Activated T-cell treated with anti-CD3 and anti-CD28 coated beads, Interleukin-2, amount 50 U/mL, for 1 hour (primary cell): Measurements from ENCODE around the gene ZNF134.

Source experiments
- DNase-seq: peaks from one replicate; pipeline ENCODE4 v3.0.0-alpha.2; 2020

Gene ZNF134

DNA sequence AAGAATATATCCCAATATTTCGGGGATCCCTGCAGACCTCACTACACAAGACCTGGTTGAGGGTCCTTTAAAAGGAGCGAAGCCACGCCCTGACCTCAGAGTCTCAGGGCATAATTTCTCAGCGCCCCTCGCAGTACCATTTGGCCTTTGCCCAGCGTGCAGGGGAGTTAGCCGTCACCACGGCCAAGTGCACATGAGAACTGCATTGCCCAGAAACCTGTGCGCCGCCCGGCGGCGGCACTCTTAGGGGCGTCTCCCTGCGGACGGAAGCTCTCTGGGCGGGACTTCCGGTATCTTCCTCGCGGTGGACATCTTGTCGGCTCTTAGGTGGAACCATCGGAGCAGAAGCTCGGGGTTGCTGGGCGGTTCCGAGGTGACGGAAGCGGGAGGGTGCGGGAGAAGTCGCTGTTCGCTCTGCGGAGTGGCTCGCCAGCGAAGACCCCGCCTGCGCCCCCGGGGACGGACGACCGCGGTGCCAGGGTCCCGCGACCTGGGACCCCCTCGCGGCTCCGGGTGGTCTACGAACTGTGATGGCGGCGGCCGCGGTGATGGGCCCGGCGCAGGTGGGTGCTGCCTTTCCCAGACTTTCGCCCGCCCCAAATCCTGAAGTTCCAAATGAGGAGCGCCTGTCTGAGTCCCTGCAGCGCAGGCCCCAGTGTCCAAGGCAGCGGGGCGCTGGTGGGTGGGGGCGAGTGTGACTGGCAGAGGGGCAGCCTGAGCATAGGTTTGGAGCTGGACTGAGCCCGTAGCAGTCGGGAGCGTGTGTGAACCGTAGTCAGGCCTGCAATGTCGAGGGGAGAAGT, at the start of gene ZNF134:
TSS of gene ZNF134 (plus strand) at position 302 of the 803 bp plus-strand sequence. CDS start 5,227 bp downstream, outside the sequence.
- peak; percentile 87 for DNase-seq

DNA sequence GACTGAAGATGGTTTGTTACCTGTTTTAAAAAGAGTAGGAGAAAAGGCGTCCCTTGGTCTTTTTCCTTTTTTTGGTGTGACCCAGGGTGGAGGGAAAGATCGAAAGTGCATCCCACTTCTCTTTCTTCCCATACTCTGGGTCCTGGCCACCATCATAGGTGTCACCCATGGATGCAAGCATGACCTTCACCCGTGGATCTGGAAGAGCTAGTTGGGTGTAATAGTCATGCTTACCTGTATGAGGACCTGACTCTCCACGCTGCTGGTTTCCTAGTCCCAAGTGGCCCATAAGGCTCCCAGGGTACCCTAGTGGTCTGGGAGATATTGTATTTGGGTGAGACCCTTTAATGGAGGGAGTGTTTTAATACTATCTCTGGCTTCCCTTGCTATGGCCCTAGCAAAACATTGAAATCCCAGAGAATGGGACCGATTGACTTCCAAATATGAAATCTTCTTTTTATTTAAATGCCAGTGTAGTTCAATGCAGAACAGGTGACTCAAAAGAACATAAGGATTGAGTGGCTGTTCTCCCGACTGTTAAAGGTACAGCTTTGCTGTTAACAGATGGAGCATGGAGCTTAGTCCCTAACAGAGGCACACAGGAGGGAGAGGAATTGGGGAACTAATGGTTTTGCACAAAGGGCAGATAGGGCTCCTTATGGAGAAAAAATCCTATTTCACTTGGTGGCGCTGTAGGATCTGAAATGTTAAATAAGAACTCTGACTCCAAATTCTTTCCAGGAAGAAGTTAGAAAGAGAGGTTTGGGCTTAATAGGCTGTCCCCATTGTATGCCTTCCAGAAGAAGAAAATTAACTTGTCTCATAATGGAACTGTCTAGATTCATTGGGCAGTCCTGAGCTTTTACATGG, 47.4 kb upstream of the ZNF134 start:
- DNase-seq = no peak

DNA sequence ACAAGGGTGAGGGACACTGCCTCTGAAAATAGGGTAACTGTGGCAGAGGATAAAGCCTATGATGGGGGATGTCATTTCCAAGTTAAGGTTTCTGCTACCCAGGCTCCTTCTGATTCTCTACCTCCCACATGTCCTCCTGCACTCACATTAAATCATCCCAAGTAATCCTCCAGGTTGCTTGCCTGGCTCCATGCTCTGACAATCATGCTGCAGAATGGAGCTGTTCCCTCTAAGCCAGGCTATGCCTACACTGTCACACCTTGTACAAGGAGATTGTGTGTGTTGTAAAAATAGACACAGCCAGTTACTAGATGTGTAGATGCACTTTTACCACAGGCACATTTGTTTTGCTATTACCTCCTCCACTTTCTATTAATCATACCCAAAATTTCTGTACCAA, 43.3 kb upstream of the ZNF134 start:
- no peak for DNase-seq

DNA sequence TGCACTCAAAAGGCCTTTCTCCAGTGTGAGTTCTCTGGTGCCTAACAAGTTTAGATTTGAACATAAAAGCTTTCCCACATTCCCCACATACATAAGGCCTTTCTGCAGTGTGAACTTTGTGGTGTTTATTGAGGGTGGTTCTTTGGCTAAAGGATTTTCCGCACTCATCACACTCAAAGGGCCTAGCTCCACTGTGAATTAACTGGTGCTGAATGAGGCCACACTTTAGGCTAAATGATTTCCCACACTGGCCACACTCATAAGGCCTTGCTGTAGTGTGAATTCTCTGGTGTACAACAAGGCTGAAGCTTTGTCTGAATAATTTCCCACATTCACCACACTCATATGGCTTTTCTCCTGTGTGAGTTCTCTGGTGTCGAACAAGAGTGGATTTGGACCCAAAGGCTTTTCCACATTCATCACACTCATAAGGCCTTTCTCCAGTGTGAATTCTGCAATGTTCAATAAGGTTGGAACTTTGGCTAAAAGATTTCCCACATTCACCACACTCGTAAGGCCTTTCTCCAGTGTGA, 41.6 kb upstream of the ZNF134 start:
- no peak for DNase-seq

DNA sequence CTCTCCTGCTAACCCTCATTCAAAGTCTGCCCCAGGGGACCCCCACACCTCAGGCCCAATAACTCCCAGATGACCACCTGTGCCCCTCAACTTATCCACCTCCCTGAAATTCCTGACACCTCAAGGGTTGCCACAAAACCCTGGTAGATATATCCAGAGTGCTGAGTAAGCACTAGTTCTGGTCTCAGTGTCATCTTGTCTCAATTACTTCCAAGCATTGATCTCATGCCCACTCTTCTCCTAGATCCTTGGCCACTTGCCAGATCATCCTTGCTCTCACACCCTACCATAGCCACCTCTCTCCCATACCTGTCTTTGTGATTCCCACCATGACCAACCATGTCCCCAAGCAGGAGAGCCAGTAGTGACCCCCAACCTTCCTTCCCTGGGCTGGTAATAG, 37.4 kb upstream of the ZNF134 start:
- DNase-seq = no peak

DNA sequence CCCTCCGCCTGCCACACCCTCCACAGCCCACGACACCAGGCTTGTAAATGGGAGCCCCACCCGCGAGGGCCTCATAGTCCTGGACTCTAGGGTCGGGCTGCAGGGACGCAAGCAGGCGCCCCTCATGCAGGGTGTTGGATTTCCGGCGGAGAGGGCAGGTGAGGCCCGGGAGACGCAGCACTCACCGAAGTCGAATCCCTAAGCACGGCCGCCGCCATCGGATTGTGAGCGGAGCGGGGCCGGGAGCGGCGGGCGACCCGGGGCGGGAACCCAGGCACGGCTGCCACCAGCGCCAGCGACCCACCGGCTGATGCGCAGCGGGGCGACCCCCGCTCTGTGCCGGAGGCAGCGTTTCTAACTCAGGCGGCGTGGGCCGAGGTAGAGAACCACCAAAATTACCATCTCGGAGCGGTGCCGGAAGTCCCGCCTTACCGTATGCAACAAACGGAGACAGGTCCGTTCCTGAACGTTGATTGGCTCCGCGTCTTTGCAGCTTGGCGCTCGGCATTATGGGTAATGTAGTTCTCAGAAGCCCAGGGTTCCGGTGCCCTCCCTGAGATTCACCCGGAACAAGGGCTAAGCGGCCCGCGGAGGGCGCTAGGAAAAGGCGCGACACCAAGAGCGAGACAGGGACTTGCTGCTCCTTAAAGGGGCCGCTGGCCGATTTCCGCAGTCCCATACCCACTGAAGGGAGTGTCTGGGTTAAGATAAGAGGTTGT, 35.4 kb upstream of the ZNF134 start, which contains the start of gene ZNF416:
TSS of gene ZNF416 (minus strand) at position 425 of the 719 bp plus-strand sequence. CDS start at position 218, 207 bp downstream.
- DNase-seq = peak; percentile 89

DNA sequence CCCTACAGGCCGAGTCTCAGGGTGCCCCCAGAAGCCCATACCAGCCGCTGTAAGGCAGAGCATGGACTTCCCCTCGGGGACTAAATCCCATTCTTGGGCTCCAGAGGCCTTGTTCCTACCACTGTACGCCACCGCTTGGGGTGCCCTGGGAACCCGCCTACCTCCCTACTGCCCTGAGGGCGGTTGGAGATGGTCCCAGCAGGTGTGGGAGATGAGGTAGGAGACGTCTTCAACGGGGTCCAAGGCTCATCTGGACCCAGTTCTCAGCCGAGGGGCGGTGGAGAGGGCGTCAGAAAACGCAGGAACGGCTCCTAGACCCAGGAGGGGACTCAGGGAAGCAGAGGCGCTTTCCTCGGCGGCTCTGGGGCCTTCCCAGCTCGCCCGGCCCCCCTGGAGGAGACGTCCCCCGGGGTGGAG, 30.9 kb upstream of the ZNF134 start:
- DNase-seq = no peak

DNA sequence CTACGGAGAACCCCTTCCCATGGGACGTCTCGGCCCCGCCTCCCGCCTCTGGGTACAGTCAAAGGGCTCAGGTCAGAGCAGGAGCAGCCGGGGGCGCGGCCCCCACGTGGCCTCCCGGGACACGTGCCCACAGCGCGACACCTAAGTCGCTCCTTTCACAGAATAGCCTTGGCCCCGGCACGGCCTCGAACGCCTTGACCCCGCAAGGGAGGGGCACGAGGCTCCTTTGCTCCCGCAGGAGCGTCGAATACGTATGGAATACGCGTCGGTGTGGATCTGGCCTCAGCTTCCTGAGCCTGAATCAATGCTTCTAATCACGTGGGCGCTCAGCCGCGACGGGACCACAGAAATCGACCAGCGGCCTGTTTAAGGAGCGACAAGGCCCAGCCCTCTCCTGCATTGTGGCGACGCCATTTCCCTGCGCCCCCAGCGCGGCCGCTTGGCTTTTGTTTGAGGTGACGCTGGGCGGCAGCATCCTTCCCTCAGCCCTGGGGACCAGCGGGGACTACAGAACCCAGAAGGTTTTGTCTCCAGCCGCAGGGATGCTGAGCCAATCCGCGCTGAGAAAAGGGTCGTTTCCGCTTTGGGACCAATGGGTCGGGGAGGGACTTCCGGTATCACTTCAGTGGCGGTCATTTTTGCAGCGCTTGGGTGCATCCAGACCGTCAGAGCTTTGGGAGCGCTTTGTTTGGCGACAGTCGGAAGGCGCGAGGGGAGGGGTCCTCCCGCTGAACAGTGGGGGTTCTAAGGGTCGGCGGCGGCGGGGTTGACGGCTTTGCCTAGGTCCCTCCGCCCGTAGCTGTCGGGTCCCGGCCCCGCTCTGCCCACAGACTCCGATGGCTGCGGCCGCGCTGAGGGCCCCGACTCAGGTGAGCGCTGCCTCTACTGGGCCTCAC, 30.3 kb upstream of the ZNF134 start, which contains the start of gene ZIK1:
TSS of gene ZIK1 (plus strand) at position 625 of the 896 bp plus-strand sequence. CDS start at position 837, 212 bp downstream.
- DNase-seq = peak; percentile 81

DNA sequence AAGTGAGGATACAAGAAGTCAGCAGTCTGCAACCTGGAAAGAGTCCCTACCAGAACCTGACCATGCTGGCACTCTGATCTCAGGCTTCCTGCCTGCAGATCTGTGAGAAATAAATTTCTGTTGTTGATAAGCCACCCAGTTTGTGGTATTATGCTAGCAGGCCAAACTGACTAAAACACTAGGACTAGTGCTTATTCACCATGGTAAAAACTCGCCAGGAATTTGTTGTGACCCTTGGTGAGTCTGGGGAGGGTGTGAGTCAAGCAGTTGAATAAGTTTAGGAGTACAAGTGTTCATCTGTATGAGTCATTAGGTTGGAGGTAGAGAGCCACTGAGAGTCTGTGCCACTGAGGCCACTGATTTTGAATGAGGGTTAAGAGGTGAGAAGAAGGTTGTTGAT, 26.5 kb upstream of the ZNF134 start:
- no peak for DNase-seq

DNA sequence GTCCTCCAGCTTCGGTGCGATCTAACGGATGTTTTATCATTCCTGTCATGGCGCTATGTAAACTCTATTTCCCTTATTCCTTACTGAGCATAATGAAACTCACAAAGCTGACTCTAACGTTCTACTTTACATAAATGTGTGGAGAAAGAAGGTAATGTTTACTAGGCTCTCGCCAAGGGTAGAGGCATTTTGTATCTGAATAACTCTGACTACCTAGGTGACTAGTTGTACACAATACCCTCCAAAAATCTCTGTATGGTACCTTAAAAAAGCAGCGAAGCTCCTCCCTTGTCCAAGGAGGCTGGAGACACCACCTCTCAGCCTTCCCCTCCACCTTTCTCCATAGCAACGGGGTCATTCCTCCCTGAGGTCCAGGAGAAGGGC, 14.7 kb upstream of the ZNF134 start:
- DNase-seq = no peak

DNA sequence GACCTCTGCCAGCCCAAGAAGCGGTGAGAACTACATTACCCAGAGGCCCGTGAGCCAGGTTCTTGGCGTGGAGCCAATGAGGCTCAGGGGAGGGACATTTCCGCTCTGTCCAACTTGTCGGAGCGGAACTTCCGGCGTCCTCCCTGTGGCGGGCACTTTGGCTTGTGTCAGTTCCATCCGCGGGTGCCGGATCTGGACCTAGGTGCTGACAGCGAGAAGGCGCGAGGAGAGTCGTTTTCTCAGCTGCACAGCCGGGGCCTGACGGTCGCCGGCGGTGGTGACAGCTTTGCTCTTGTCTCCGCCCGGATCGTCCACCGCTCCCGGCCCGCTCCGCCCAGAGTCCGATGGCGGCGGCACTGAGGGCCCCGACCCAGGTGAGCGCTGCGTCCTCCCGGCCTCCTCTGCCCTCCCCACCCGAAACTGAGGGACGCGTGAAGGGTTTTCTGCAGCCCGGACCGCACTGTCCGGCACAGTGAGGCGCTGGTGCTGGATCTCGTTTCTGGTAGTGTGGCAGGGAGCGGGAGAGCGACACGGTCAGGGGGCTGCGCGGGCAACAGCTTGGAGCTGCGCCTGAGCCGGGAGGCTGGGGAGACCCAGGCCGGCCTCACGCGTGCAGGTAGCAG, 14.2 kb upstream of the ZNF134 start, which contains the start of gene ZNF530:
TSS of gene ZNF530 (plus strand) at position 125 of the 623 bp plus-strand sequence. CDS start 4,461 bp downstream, outside the sequence.
- peak; percentile 83 for DNase-seq

DNA sequence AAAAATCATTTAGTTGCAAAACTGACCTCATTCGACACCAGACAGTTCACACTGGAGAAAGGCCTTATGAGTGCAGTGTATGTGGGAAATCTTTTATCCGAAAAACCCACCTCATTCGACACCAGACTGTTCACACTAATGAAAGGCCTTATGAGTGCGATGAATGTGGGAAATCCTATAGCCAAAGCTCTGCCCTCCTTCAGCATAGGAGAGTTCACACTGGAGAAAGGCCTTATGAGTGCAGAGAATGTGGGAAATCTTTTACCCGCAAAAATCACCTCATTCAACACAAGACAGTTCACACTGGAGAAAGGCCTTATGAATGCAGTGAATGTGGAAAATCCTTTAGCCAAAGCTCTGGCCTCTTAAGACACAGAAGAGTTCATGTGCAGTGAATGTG, 7.1 kb upstream of the ZNF134 start:
- DNase-seq = no peak

DNA sequence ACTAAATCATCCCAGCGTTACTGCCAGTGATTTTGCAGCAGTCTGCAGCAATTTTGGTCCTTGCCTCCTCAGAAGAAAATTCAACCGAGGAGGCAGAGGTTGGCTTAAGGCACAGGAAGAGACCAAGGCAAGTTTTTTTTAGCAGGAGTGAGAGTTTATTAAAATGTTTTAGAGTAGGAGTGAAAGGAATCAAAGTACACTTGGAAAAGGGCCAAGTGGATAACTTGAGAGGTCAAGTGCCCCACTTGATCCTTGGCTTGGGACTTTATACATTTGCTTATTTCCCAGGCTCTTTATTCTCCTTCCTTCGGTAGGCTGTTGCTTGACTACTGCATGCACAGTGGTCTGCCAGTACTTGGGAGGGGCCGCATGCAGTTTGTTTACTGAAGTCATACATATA, 2.9 kb upstream of the ZNF134 start:
- no peak for DNase-seq

DNA sequence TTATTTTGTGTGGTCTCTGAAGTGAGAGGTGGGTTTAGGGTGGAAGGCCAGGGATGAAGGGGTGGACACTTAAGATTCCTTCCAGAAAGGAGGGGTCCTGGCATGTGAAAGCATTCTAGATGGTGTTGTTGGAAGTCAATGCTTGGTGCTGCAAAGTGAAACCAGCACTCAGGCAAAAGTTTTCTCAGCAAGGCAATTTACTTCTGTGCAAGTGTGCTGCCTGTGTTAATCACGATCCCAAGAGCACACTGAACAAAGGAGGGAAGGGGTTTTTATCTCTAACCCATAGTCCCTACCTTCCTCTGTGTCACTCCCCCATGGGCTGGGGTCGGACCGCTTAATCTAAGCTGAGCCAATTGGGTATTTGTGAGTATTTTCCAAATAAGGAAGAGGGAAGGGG, 1.3 kb downstream of the ZNF134 start:
- DNase-seq = no peak

DNA sequence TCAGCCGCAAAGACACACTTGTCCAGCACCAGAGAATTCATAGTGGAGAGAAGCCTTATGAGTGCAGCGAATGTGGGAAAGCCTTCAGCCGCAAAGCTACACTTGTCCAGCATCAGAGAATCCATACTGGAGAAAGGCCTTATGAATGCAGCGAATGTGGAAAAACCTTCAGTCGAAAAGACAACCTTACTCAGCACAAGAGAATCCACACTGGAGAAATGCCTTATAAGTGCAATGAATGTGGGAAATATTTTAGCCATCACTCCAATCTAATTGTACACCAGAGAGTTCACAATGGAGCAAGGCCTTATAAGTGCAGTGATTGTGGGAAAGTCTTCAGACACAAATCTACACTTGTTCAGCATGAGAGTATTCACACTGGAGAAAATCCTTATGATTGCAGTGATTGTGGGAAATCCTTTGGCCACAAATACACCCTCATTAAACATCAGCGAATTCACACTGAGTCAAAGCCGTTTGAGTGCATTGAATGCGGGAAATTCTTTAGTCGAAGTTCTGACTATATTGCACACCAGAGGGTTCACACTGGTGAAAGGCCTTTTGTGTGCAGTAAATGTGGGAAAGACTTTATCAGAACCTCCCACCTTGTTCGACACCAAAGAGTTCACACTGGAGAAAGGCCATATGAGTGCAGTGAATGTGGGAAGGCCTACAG, 6.8 kb downstream of the ZNF134 start:
- no peak for DNase-seq

DNA sequence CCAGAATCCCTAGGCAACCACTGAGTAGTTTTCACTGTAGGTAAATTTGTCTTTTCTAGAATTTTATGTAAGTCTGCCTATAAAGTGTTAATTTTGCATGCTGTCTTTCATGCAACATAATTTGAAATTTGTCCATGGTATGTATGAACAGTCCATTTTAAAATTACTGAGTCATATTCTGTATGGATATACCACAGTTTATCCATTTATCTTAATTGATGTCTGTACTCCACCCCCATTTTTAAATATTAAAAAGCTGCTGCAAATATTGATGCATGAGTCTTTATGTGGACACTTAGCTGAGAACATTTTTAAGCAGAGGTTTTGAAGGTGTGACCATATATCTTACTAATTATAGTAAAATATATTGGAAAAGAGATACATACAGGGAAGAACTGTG, 9.0 kb downstream of the ZNF134 start:
- no peak for DNase-seq

DNA sequence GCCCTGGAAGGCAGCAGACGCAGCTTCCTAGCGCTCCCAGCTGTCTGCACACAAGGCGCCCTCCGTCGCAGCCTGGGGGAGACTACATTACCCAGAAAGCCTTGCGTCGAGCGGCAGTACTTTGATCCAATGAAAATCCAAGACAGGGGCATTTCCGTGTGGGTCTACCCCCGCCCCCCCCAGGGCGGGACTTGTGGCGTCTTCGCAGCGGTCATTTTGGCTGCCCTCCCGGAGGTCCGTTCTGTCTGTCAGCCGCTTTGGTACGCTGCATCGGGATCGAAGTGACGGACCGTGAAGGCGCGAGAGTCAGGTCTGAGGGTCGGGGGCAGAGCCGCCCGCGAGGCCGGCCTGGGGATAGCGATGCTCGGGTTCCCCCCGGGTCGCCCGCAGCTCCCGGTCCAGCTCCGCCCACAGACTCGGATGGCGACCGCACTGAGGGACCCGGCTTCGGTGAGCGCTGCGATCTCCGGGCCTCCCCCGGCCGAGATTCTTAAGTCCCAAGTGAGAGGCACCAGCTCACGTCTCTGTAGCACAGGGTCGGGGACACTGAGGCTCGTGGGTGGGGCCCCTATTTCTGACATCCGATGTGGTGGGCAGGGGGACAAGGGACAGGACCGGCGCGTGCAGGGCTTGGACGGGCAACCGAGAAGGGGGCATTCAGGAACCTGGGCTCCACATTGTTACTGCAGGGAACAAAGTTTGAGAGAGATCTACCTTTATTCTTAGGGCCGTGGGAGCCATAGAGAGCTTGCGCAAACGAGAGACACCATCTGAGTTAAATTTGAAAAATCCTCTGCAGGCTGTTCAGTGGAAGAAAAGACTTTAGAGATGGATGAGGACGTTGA, 19.2 kb downstream of the ZNF134 start, which contains the start of gene ZNF211:
TSS of gene ZNF211 (plus strand) at position 182 of the 845 bp plus-strand sequence. CDS start at position 361, 179 bp downstream.
- peak; percentile 86 for DNase-seq

DNA sequence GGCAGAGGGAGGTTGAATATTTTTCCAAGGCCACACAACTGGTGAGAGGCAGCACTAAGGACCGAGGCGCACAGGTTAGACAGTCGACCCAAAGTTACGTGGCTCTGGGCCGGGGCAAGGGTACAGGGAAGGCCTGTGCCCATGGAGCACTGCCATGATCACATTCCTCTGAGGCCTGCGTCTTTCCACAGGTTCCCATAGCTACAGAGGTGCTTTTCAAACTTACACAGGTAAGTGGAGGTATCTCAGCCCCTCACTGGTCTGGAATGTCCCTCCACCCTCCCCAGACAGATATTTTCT, 19.7 kb downstream of the ZNF134 start:
- DNase-seq = no peak

DNA sequence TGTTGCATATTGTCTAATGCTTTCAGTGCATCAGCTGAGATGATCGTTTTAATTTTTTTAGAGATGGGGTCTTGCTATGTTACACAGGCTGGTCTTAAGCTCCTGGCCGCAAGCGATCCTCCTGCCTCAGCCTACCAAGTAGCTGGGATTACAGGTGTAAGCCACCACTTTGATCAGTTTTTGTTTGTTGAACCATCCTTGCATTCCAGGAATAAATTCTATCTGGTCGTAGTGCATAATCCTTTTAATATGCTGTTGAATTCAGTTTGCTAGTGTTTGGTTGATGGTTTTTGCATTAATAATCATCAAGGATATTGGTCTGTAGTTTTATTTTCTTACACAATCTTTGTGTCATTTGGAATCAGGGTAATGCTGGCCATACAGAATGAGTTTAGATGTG, 23.3 kb downstream of the ZNF134 start:
- no peak for DNase-seq
